ENCODE measurements around the gene TBL1XR1.

The TBL1XR1 gene

DNA sequence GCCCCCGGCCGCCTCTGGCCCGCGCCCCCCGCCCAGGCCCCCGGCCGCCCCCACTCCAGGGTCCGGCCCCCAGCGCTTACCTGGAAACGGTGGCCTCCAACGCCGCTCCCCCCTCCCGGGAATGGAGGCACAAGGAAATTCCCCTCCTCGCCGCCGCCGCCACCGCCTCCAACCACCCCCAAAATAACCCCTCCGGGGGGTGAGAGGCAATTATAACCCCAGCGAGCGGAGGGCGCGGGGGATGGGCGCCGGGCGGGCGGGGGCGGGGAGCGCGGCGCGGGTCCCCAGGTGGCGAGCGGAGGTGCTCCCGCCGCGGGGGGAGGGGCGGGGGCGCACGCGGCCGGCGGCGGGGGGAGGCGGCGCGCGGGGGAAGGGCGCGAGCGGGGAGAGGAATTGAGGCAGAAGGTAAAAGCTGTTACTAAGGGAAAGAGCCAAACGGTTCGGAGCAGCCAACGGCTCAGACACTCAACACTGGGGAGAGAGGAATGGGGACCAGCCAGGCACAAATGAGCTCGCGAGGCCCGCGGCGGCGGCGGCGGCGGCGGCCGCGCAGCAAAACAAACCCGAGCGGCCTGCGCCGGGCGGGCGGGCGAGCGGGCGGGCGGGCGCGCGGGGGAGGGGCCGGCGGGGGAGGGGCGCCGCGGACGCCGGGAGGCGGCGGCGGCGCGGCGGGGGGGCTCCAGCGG, at the start of gene TBL1XR1:
Gene TBL1XR1 (minus strand): TSS at position 442 of the 686 bp plus-strand sequence. CDS start 132,505 bp downstream, outside the sequence.
- peak; percentile 95 for DNase-seq (ENCODE audit: low spot score)

DNA sequence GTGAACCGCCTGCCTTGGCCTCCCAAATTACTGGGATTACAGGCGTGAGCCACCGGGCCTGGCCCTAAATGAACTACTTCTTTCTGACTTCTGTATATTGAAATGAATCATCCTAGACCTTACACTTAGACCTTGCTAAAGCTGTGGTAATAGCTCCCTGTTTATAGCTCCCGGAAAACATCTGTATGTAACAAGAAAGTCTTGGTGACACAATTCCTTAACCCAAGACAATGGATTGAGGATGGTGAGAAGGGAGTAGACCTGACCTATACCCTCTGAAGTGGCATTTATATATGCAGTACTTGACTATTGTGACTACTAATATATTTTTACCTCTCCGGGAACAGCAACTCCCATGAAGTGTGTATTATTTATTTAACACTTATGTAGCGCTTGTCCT, 48.0 kb upstream of the TBL1XR1 start:
- no peak for DNase-seq (ENCODE audit: low spot score)

DNA sequence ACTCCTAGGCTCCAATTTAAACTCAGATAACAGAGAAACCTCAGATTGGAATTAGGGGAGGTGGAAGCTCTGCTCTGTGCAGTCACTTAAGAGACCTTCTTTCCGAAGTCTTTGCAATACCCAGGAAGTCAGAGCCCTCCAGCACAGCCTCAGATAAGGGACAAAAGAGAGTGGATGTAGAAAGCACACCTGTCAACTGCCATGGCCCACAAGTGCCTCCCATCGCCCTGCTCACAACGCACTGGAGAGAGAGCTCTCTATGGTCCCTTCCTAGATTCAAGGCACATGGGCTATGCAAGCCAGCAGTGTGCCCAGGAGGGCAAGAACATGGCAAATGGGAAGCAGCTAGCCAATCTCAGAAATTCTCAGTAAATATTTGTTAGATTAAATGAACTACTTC, 47.3 kb upstream of the TBL1XR1 start:
- no peak for DNase-seq (ENCODE audit: low spot score)

DNA sequence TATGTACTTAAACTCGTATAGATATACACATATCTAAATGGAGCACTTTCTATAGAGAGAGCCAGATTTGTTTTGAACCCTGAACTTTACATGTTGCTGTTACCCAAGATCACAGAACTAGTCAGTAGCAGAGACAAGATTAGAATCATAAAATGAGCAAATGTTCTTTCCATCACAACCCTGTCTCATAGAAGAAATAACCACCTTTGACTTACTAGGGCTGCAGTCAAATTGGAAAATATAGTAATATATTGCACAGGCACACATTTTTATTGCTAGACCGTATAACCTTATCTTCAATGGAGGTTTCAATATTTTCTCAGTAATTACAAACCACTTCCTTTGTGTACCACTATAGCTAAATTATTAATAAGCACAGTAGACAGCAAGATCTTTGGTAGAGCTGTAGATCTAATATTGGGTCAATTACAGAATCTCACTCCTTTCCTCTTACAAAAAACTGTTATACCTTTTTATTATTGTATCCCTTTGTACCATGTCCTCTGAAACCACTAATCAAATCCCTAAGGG, 41.5 kb upstream of the TBL1XR1 start:
- DNase-seq (ENCODE audit: low spot score), result no peak

DNA sequence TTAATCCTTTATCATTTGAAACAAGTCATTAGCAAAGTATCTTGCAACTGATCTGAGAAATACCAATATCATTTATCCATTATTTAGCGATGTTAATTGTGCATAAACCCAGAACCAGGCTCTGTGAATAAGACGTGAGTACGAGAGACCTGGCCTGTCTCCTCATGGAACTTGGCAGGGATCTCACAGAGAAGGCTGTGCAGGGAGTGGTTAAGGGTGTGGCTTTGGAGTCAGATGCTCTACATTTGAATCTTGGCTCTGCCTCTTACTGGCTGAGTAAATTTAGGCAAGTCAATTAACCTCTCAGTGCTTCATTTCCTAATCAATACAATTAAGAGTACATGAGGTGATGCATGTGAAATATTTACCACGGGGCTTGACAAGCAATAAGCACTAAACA, 39.9 kb upstream of the TBL1XR1 start:
- no peak for DNase-seq (ENCODE audit: low spot score)

DNA sequence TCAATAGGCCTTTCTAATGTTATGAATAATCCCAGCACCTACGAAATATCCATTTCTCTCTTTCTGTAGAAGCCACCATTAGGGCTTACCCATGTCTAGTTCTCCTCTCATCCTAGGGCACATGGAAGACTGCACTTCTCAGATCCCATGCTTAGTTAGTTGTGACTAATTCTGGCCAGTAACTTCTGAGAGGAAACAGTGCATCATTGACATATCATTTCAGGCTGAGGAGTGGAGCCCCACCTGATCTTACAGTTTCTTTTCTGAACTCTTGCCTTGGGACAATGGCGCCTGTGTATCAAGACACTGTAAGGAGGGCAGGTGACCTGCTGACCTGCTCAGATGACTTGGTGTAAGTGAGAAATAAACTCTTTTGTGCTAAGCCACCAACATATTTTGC, 39.4 kb upstream of the TBL1XR1 start:
- no peak for DNase-seq (ENCODE audit: low spot score)

DNA sequence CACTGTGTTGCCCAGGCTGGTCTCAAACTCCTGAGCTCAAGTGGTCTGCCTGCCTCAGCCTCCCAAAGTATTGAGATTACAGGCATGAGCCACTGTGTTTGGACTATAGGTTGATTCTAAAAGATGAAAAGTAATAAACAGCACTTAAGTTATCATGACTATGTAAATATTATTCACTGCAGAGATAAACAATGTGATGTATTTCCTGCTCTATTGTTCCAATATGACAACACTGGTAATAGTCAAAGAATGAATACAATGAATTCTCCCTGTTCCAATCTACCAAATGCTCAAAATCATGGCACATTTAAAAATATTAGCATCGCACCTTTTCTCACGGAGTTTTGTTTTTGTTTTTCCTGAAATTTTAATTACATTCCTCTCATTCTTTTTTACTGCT, 36.8 kb upstream of the TBL1XR1 start:
- DNase-seq (ENCODE audit: low spot score), result no peak

DNA sequence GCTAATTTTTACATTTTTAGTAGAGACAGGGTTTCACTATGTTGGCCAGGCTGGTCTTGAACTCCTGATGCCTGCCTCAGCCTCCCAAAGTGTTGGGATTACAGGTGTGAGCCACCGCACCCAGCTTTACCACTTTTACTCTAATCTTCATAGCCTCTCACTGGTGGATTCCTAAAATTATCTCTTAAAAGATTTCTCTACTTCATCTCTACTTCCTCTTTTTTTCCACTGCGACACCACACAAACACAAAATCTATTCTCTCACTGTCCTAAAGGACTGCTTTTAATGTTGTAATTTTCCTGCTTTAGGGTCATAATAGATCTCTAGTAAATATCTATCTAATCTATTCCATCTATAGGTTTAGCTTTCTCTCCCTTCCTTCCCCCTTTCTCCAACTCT, 34.0 kb upstream of the TBL1XR1 start:
- DNase-seq (ENCODE audit: low spot score), result no peak

DNA sequence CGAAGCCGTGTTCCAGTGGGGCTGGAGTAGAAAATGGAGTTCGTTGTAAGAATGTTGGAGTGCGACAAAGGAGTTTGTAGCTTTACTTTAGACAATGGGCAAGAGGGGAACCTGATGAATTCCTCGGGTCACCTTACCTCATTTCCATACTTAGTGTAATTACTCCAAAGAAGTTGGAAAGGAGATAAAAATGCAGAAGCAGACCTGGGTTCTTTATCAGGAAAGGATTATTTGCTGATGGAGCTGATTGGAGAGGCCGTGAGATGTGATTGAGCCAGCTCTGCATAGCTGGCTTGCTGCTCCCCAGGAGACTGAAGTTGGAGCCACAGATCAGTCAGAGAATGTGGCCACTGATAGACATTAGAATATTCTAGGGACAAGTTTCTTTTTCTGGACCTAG, 33.4 kb upstream of the TBL1XR1 start:
- no peak for DNase-seq (ENCODE audit: low spot score)

DNA sequence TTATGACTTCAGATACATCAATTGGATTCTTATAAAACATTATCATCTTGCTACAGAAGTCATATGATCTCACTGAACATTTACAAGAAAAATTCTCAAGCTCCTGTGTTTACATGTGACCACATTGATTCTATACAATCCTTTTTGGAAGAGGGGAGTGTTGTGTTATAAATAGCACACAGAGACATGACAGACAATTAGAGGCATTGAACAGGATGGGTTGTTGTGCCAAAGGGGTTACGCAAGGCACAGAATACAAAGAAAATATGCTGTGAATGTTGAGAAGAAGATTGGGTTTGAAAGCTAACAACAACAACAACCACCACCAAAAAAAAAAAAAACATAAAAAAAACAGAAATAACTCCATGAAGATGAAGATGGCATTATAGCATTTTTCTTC, 32.5 kb upstream of the TBL1XR1 start:
- no peak for DNase-seq (ENCODE audit: low spot score)

DNA sequence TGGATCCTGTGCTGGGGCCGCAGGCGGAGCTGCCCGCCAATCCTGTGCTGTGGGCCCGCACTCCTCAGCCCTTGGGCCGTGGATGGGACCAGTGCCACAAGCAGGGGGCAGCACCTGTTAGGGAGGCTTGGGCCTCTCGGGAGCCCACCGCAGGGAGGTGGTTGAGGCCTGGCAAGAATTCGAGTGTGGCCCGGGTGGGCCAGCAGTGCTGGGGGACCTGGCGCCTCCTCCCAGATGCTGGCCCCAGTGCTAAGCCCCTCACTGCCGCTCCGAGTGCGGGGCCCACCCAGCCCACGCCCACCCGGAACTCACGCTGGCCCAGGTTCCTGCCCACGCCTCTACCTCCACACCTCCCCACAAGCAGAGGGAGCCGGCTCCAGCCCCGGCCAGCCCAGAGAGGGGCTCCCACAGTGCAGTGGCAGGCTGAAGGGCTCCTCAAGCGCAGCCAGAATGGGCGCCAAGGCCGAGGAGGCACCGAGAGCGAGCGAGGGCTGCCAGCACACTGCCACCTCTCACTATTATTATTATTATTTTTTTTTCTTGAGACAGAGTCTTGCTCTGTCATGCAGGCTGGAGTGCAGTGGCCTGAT, 31.4 kb upstream of the TBL1XR1 start:
- no peak for DNase-seq (ENCODE audit: low spot score)

DNA sequence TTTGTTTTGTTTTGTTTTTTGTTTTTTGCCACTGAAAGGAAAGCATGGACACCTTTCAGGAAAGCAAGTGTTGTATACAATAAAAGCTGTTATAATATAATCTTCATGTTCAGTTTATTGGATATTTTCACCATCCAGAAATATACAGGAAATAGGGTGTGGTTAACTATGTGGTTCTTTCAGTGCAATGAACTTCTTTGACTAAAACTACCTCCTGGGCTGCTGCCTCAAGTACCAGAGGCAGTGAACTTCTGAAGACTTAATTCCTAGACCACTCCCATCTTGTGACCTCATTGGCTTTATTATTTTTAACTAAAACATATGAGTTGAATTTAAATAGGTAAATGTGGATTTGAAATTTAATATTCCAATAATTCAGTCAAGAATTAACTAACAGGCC, 27.1 kb upstream of the TBL1XR1 start:
- DNase-seq (ENCODE audit: low spot score), result no peak

DNA sequence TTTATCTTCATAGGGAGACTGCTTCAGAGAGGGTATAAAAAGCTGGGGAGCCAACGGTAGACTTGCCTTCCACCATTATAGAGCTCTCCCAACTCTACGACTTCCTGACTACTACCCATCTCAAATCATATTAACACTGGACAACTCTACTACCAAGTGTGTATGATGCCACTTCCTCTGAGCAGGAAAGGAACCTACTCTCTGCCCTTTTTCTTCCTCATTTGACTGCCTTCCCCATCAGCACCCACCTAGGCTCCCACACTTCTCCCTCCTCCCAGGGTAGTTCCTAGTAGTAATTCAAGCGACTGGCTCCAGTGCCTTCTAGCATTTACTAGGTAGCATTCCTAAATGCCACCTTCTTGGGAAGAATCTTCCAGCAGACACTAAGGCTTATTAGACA, 24.5 kb upstream of the TBL1XR1 start:
- no peak for DNase-seq (ENCODE audit: low spot score)

DNA sequence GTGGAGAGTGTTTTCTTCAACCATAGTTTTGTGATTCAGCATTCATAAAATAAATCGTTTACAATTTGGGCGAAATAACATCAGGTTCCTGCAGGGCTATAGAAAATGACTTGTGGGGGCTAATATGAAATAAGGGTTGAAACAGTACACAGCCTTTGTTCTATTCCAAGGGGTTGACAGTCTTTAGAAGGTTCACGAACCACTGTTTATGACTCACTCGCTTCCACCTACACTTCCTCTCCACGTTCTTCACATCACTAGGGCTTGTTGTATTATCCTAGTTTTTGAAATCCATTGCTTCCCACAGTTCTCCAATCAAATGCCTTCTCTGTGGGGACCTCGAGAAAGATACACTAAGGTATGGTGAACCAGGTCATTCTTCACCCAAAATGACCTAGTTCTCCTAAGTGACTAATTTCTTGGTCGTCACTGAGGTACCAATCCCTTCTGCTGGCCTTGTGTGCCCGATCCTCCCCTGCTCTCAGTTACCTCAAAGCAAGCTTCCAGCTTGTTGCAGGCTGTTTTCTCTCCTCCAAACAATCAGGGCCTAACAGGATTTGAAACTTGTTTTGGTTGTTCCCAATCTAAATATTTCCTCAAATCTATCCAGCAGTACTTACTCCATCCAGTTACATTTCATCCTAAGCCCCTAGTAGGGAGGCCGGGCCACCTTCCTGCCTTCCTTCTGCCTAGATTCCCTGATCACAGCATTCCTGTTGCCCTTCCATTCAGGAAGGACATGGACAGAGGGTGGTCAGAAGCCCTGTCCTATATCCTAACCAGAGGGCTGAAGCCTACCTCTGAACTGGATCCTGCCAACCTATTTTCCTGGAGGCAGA, 23.1 kb upstream of the TBL1XR1 start:
- peak; percentile 24 for DNase-seq (ENCODE audit: low spot score)

DNA sequence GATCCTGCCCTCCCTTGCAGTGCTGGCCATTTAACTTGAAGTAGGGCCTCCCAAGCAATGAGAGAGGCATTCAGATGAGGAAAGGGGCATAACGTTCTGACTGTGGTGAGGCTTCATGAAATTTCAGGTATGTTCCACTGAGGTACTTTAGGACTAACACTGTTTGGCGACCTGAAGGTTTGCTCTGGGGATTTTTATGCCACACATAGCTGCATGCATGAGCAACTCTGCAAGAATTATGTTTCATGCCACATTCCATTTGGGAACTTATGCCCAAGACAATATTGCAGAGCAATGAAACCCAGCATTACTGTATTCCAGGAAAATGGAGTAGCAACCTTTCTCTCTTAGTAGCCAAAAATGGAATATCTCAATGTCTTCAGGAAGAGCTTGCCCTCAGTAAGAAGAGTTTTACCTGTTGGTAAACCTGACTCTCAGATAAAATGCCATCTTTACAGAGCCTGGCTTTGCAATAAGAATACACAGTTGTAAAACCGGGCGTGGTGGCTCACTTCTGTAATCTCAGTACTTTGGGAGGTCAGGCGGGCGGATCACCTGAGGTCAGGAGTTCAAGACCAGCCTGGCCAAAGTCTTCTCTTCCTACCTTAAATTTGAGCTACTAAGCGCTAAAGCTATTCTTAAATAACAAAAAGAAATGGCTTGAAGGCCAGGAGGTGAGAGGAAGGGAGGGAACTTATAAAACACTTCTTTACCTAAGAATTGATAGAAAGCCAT, 16.7 kb upstream of the TBL1XR1 start:
- DNase-seq (ENCODE audit: low spot score), result no peak

DNA sequence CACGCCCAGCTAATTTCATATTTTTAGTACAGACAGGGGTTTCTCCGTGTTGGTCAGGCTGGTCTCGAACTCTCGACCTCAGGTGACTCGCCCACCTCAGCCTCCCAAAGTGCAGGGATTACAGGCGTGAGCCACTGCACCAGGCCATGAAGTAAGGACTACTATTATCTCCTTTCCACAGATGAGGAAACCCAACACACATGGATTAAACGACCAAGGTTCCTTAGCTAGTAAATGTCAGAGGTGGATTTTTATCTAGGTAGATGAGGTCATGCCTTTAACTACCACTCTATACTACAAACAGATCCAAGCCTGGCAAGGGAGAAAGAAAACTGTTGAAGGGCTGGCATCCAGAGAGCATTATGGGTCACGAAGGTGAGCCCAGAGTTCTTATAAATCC, 15.5 kb upstream of the TBL1XR1 start:
- DNase-seq (ENCODE audit: low spot score), result no peak

DNA sequence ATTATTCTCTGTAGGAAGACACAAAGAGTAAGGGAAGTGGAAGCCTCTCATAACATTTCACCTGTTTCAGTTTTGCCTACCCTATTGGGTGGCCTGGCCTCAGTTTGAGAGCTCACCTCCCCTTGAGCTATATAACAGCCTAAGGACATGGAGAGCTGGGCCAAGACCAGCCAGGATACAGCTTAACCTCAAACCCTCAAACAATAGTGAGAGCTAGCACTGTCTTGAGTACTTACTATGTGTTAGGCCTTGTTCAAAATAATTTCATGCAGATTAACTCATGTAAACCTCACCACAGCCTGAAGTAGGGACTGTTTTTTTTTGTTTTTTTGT, 15.0 kb upstream of the TBL1XR1 start:
- DNase-seq (ENCODE audit: low spot score), result no peak

DNA sequence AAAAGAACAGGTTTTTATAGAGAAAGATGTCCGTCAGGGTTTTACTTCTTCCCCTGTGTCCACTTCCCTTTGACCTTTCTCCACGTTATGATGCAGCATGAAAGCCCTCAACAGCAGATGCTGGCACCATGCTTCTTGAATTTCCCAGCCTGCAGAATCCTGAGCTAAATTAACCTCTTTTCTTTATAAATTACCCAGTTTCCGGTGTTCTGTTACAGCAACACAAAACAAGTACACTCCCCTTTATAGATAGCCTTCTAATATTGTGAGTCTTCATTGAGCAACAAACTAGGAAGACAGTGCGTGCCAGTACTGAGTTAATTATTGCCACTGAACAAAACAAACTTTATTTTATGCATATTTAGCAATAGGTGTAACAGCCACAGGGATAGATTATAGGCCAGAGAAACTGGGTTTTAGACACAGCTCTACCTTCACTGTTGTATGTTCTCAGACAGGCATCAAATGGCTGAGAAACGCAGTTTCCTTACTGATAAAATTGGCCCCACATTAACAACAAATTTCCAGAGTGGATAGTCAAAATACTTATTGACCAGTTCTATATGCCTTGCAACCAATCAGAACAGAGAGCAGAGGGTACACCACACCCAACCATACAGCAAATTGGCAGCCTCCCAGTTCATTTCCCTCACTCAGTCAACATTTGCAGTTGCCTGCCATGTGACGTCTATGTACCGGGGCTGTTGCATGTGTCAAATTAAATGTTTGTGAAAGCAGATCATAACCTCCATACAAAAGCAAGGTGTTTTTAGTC, 14.4 kb upstream of the TBL1XR1 start:
- no peak for DNase-seq (ENCODE audit: low spot score)

DNA sequence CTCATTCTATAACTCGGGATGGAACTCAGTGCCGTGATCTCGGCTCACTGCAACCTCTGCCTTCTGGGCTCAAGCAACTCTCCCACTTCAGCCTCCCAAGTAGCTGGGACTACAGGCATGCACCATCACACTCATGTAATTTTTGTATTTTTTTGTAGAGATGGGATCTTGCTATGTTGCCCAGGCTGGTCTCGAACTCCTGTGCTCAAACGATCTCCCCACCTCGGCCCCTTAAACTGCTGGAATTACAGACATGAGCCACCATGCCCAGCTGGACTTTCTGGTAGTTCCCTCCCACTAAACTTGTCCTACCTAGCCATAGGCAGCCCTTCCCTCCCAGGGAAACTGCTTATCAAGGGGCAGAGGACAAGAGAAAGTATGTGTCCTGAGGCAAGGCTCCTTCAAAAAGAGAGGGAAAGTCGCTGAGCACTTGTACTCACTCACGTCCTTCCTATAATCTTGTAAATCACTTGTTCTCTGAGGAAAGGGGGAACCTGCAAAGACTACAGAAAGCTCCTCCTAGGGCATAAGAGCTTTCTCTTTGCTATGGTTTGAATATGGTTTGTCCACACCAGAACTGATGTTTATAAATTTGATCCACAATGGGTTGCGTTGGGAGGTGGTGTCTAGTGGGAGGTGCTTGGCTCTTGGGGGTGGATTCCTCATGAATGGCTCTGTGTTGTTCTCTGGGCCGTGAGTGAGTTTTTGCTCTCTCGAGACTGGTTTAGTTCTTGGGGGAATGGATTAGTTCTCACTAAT, 13.6 kb upstream of the TBL1XR1 start:
- no peak for DNase-seq (ENCODE audit: low spot score)

DNA sequence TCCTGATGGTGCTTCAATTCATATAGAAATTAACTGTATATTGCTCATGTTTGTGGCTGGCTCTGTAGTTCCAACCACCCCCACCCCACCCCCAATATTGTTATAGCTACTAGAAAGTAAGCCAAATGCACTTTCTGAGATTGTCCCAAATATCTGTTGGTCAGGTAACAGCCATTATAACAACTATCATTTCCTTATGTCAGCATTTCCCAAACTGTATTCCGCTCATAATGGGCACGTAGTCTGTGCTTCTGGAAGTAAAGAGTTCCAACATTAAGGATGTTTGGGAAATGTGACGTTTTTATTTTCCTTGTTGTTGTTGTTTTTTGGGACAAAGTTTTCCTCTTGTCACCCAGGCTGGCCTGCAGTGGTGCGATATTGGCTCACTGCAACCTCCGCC, 12.2 kb upstream of the TBL1XR1 start:
- no peak for DNase-seq (ENCODE audit: low spot score)

DNA sequence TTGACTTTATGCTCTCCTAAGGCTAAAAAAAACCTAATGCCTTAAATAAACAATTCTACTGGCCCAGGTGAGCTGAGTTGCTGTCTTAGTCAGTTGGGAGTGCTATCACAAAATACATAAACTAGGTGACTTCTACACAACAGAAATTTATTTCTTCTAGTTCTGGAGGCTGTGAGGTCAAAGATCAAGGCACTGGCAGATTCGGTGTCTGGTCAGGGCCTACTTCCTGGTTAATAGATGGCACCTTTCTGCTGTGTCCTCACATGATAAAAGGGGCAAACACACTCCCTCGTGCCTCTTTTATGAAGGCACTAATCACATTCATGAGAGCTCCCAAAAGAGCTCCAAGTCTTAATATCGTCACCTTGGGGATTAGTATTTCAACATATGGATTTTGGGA, 11.5 kb upstream of the TBL1XR1 start:
- no peak for DNase-seq (ENCODE audit: low spot score)
